Skeletal muscle satellite cell (primary cell): ENCODE measurements around the gene CLEC18A.

Source experiments
- H3K27me3 ChIP-seq: 2 replicates; pipeline ENCODE4 v1.7.0; 2013; ENCODE audit warnings: low read length; ENCODE audit not compliant: control insufficient read depth, insufficient read depth
- H3K36me3 ChIP-seq: 2 replicates; pipeline ENCODE4 v1.7.0; 2013; ENCODE audit warnings: mild to moderate bottlenecking, control low read depth, low read length; ENCODE audit not compliant: insufficient read depth
- H3K4me1 ChIP-seq: 2 replicates; pipeline ENCODE4 v1.7.0; 2013; ENCODE audit warnings: low read length; ENCODE audit not compliant: control insufficient read depth, insufficient read depth
- H3K4me2 ChIP-seq: 2 replicates; pipeline ENCODE4 v1.7.0; 2013; ENCODE audit warnings: mild to moderate bottlenecking, low read length
- H3K4me3 ChIP-seq: 2 replicates; pipeline ENCODE4 v1.7.0; 2013; ENCODE audit warnings: low read length
- H3K9ac ChIP-seq: 2 replicates; pipeline ENCODE4 v1.7.0; 2013; ENCODE audit warnings: mild to moderate bottlenecking, low read depth, low read length, moderate library complexity
- H3K9me3 ChIP-seq: replicated peaks from 2 replicates; pipeline ENCODE4 v1.7.0; 2013; ENCODE audit warnings: mild to moderate bottlenecking, control low read depth, low read length

The CLEC18A gene

DNA sequence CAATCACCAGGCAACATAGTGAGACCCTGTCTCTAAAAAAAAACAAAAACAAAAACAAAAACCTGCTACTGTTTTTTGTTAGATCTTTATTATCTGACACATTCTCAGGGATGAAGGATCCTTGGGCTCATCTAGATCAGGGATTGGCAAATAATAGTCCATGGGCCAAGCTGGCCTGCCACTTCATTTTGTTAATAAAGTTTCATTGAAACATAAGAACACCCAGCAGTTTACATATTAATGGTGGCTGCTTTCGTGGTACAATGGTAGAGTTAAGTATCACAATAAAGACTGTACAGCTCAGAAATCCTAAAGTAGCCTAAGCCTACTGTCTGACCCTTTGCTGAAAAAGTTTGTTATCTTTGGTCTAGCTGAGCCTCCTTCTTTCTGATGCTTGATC, 32.9 kb upstream of the CLEC18A start:
- Histone ChIP-seq H3K4me3 (peak overlapping the region; percentile 62), H3K4me2 (peak overlapping the region; percentile 88), H3K9ac (peak overlapping the region; percentile 82), H3K4me1 (peaks cover 16% of the 10 kb centered on the region), H3K36me3 (no peaks in the 10 kb centered on the region), H3K27me3 (no peaks in the 10 kb centered on the region), H3K9me3 (no peaks in the 10 kb centered on the region)

DNA sequence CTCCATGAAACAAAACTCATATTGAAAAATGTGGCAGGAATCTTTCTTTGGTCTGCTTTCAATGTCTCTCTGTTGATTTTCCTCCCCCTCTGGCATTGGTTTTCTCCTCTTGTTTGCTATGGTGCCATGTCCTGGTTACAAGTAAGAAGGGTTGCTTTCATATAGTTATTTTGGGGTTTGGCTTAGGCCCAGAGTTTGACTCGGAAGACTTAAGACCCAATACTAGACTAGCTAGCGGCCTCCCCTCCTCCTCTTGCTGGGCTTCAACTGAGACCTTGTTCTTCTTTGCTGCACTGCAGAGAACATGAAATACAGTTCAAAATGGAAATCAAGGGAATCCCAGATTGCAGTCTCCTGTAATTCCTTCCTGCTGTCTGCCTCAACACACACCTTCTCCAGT, 30.0 kb upstream of the CLEC18A start:
- Histone ChIP-seq H3K4me3 (no peak overlapping the region), H3K27me3 (no peaks in the 10 kb centered on the region), H3K9me3 (no peaks in the 10 kb centered on the region), H3K36me3 (peaks cover 3% of the 10 kb centered on the region), H3K4me1 (peaks cover 16% of the 10 kb centered on the region), H3K4me2 (no peak overlapping the region), H3K9ac (no peak overlapping the region)

DNA sequence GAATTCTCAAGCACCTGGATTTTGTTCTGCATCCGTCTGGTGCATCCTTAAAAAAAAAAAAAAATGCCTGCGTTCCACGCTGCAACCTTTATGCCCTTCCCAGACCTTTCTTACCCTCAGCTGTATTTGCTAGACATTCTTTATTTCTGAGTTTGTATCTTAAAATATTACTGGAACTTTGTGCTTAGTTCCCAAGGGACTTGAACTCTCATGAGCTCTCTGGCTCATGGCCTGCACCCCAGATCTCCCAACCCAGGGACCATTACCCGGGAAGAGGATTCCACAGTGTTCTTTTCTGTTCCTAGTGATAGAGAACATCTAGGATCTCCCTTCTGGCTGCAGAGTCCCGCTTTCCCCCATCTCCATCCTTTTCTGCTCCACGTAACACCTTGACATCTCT, 28.9 kb upstream of the CLEC18A start:
- Histone ChIP-seq H3K4me3 (no peak overlapping the region), H3K27me3 (no peaks in the 10 kb centered on the region), H3K36me3 (peaks cover 11% of the 10 kb centered on the region), H3K4me1 (peaks cover 14% of the 10 kb centered on the region), H3K9me3 (no peaks in the 10 kb centered on the region), H3K4me2 (no peak overlapping the region), H3K9ac (no peak overlapping the region)

- Histone ChIP-seq H3K4me3 (no peak overlapping the region), H3K27me3 (no peaks in the 10 kb centered on the region), H3K36me3 (peaks cover 11% of the 10 kb centered on the region), H3K4me2 (no peak overlapping the region), H3K9ac (no peak overlapping the region), H3K9me3 (no peaks in the 10 kb centered on the region), H3K4me1 (peaks cover 6% of the 10 kb centered on the region)
Observed at GRCh38 chr16:69924041-69924775, 26.9 kb upstream of the CLEC18A start.

DNA sequence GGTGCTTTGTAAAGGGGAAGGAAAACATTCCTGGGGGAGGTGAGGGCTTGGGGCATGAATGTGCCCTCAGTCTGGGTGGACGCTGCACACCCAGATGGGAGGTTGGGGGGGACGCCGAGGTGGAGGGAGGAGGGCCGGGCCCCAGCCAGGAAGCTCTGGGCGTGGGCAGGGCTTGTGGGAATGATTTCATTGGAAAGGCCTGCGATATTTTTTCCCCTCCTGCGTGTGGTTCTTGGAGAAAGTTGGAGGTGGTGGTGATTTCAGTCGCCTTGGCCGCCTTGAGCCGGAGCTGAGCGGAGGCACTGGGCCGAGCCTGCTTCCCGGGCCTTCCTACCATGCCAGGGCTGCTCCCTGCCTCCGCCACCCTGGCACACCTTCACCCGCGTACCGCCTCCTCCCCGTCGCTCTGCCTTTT, 26.4 kb upstream of the CLEC18A start:
- H3K36me3 ChIP-seq: peaks cover 11% of the 10 kb centered on the region
- H3K4me1 ChIP-seq: peaks cover 6% of the 10 kb centered on the region
- no peaks in the 10 kb centered on the region for H3K9me3 ChIP-seq
- no peak overlapping the region for H3K4me3 ChIP-seq
- H3K27me3 ChIP-seq: no peaks in the 10 kb centered on the region
- H3K9ac ChIP-seq: no peak overlapping the region
- no peak overlapping the region for H3K4me2 ChIP-seq

DNA sequence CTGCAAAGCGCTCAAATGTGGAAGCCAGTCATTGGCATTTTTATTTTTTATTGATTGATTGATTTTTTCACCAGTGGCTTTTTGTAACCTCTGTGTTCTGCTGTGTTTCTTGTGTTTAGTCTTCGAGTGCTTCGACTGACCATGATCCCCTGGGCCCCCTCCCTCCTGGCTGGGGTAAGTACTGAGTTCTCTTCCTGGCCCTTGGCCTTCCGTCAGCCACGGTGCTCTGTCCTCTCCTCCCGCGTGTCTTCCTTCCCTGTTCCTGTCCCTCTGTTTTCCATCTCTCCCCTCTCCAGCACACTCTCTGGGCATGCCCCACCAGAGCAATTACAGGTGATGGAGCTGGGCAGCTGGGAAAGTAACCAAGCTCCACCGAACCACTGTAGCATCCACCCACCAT, 25.8 kb upstream of the CLEC18A start:
- peaks cover 11% of the 10 kb centered on the region for H3K36me3 ChIP-seq
- no peak overlapping the region for H3K4me2 ChIP-seq
- H3K4me3 ChIP-seq: no peak overlapping the region
- H3K27me3 ChIP-seq: no peaks in the 10 kb centered on the region
- no peak overlapping the region for H3K9ac ChIP-seq
- peaks cover 6% of the 10 kb centered on the region for H3K4me1 ChIP-seq
- no peaks in the 10 kb centered on the region for H3K9me3 ChIP-seq

DNA sequence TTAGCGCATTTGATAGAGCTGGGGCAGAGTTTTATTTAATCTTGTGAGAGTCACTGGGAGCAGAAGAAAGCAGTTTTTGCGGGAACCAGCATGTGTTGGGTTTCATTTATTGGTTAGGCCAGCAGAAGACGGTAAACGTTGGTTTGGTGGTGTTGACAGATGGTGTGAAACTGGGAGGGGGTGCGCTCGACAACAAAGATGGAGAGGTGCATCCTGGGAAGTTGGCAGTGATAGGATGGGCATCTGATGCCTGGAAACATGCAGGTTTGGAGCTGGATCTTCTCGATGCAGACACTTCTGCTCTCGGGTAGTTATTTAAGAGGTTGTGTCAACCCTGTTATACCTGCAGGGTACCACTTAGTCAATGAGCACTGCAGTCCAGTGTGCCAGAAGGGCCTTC, 24.9 kb upstream of the CLEC18A start:
- Histone ChIP-seq H3K4me1 (peaks cover 6% of the 10 kb centered on the region), H3K9me3 (no peaks in the 10 kb centered on the region), H3K4me2 (no peak overlapping the region), H3K9ac (no peak overlapping the region), H3K36me3 (peaks cover 11% of the 10 kb centered on the region), H3K27me3 (no peaks in the 10 kb centered on the region), H3K4me3 (no peak overlapping the region)

- H3K36me3 ChIP-seq: peaks cover 15% of the 10 kb centered on the region
Observed at GRCh38 chr16:69927056-69927757, 23.9 kb upstream of the CLEC18A start.

GRCh38 chr16:69928856-69929400, 22.2 kb upstream of the CLEC18A start:
- Histone ChIP-seq H3K4me1 (peaks cover 6% of the 10 kb centered on the region), H3K4me2 (no peak overlapping the region), H3K36me3 (peaks cover 22% of the 10 kb centered on the region), H3K9ac (no peak overlapping the region), H3K9me3 (no peaks in the 10 kb centered on the region), H3K4me3 (no peak overlapping the region), H3K27me3 (no peaks in the 10 kb centered on the region)

More at GRCh38 chr16:69927056-69927757, 23.9 kb upstream of the CLEC18A start:
- H3K4me1 ChIP-seq: peaks cover 6% of the 10 kb centered on the region
- H3K4me3 ChIP-seq: no peak overlapping the region
- no peak overlapping the region for H3K9ac ChIP-seq
- H3K9me3 ChIP-seq: no peaks in the 10 kb centered on the region
- H3K27me3 ChIP-seq: no peaks in the 10 kb centered on the region
- no peak overlapping the region for H3K4me2 ChIP-seq

GRCh38 chr16:69929480-69929879, 21.7 kb upstream of the CLEC18A start:
- Histone ChIP-seq H3K36me3 (peaks cover 23% of the 10 kb centered on the region), H3K9me3 (no peaks in the 10 kb centered on the region), H3K27me3 (no peaks in the 10 kb centered on the region), H3K4me2 (no peak overlapping the region), H3K9ac (no peak overlapping the region), H3K4me1 (peaks cover 6% of the 10 kb centered on the region), H3K4me3 (no peak overlapping the region)

GRCh38 chr16:69930117-69930776, 20.9 kb upstream of the CLEC18A start:
- Histone ChIP-seq H3K9ac (no peak overlapping the region), H3K4me3 (no peak overlapping the region), H3K27me3 (no peaks in the 10 kb centered on the region), H3K4me1 (peaks cover 6% of the 10 kb centered on the region), H3K36me3 (peaks cover 24% of the 10 kb centered on the region), H3K9me3 (no peaks in the 10 kb centered on the region), H3K4me2 (no peak overlapping the region)
